ENCODE results near the gene RMND5B.
"Not testable (repeated sequence)": the region's sequence is repeated elsewhere in the genome, so short reads cannot be mapped to it uniquely, and the experiment has no call there.

Gene RMND5B

GRCh38 chr5:178177569-178177968 lies 46.8 kb downstream of the RMND5B start:
- no peak for DNase-seq

- no peak for DNase-seq
Measured at GRCh38 chr5:178180141-178180863, 49.5 kb downstream of the RMND5B start.

DNA sequence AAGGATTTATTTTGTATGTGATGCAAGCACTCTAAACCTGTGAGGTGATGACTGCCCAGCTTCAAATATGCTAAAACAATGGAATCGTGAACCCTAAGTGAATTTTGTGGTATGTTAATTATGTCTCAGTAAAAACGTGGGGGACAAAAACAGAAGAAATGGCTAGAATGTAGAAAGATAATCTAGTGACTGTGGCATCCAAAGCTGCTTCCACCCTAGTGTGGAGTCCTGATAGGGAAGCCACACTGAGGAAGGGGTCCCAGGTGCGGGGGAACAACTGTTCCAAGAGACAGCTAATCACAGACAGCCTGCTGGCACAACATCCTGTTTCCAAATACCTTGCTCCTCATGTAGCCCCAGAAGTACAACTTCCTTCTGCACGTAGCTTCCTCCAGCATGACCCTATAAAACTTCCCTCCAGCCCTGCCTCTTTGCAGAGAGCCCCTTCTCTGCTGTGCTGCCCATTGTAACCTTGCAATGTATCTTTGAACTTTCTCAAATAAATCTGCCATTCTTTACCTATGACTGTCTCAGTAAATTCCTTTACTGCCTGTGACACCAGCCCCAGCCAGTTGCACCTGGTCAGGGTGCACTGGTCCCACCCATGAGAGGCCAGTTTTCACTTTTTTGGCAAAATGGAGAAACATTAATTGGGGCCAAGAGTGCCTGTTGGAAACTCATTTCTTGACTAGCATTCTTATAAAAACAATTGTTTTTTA lies 51.5 kb downstream of the RMND5B start:
- peak in 1 of 2 donors; percentile 89 for DNase-seq

- no peak for DNase-seq
Measured at GRCh38 chr5:178186427-178186826, 55.6 kb downstream of the RMND5B start.

GRCh38 chr5:178187014-178187413 lies 56.2 kb downstream of the RMND5B start, which contains the start of gene GMCL2:
GMCL2 (minus strand) TSS chr5:178187371; CDS start chr5:178187299, 72 bp downstream.
- DNase-seq, result no peak

- DNase-seq, result no peak
Measured at GRCh38 chr5:178189433-178189832, 58.6 kb downstream of the RMND5B start.

GRCh38 chr5:178191661-178192060 lies 60.8 kb downstream of the RMND5B start:
- no peak for DNase-seq

DNA sequence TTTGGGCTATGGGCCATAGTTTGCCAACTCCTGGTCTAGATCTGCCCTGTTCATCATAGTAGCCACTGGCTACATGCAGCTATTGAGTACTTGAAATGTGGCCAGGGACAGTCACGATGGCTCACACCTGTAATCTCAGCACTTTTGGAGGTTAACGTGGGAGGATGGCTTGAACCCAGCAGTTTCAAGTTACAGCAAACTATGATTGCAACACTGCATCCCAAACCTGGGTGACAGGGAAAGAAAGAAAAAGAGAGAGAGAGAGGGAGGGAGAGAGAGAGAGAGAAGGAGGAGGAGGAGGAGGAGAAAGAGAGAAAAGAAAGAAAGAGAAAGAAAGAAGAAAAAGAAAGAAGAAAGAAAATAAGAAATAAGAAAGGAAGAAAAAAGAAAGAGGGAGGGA lies 61.4 kb downstream of the RMND5B start:
- no peak for DNase-seq

- no peak for DNase-seq
Measured at GRCh38 chr5:178192787-178193186, 62.0 kb downstream of the RMND5B start.

DNA sequence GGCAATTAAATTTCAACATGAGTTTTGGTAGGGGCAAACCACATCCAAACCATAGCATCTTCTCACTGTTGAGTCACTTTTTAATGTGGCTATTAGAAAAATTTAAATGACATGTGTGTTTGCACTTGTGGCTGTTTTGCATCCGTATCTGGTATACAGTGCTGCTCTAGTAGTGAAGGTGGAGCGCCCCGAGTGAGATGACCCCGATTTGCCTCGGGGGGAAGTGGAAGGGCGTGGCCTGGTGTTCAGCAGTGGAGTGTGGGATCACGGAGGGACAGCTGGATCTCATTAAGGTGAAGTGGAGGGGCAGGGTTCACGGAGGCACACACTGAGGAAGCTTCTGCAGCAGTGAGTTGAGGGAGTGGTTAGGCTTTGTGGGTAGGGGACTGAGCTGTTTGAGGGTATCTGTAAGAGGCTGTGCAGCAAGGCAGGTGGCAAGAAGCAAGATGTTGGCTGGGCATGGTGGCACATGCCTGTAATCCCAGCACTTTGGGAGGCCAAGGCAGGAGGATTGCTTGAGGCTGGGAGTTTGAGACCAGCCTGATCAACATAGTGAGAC lies 62.5 kb downstream of the RMND5B start:
- no peak for DNase-seq

GRCh38 chr5:178194026-178194425 lies 63.2 kb downstream of the RMND5B start:
- peak in 1 of 2 donors; percentile 31 for DNase-seq

GRCh38 chr5:178196281-178196812 lies 65.5 kb downstream of the RMND5B start:
- DNase-seq, result no peak

DNA sequence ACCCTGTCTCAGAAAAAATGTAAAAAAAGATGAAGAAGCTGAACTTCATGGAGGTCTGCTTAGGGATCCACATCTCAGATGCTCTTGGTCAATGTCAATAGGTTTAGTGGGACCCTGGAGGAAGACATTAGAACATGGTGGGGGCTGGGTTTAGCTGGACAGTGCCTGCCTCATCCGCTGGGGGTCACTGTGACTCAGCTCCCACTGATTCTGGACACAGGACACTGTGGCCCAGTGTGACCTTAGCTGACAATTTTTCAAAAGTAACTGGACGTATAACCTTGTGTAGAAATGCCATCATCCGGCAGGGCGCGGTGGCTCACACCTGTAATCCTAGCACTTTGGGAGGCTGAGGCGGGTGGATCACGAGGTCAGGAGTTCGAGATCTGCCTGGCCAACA lies 66.2 kb downstream of the RMND5B start:
- DNase-seq, result no peak

GRCh38 chr5:178198151-178198550 lies 67.3 kb downstream of the RMND5B start:
- not testable (repeated sequence) for DNase-seq

DNA sequence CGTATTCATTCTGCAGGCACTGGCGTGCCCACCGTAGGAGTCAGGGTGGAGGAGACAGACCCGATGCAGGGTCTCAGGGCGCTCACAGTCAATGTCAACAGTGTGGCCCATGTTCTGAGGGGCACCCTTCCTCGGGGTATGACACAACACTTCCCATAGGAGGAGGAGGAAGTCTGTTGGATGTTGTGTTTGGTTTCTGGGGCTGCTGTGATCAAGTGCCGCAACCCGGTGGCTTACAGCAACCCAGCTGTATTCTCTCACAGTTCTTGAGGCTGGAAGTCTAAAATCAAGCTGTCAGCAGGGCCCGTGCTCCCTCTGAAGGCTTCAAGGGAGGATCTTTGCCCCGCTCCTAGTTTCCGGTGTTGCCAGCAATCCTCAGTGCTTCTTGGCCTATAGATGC lies 67.9 kb downstream of the RMND5B start:
- DNase-seq, result no peak

DNA sequence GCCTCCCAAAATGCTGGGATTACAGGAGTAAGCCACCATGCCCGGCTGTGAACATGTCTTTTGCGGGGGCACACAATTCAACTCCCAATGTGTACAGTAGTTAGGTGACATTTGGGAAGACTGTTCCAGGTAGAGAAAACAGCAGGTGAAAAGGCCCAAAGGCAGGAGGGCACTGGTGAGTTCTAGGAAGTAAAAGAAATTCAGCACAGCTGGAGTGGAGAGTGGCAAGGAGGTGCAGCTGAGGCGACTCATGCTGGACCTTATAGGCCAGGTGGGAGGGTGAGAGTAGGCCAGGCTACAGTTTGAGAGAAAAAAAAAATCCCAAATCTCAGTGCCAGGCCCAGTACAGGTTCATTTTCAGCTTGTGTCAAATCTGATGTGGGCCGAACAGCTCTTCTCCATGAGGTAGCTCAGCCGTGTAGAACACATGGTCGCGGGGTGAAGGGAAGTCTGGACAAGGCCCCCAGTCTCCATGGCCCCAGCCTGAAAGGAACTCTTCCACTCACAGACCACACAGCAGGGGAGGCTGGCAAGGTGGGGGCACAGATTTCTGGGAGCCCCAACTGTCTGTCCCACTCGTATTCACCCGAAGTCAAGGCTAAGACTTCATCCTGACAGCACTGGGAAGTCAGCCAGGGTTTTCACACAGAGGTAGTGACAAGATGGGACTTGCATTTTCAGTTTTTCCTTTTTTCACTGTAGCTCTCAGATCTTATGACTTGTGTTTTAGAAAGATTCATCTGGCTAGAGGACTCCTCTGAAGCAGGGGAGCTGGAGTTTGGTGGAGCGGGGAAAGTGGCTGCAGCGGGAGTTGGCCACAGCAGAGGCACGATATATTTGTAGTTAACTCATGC lies 69.0 kb downstream of the RMND5B start:
- no peak for DNase-seq
